HCT116 (cell line): ENCODE measurements around the gene SLC4A7. TPM values are rescaled to one million over a fixed set of nuclear protein-coding genes. Genes with fewer than 3 reads are reported as not detected.

Source experiments
- ATAC-seq: fragments of 200-7000 bp; cut with Tn5 transposase; 2 replicates; pipeline ENCODE4 v1.9.1; 2020; ENCODE audit warnings: mild to moderate bottlenecking, moderate library complexity
- BruUV-seq: library from RNA; stranded (reverse); fragments of 400-500 nt; replicated peaks from 2 replicates; lab custom pipeline; 2021; lab: Mats Ljungman, UMichigan
- CTCF ChIA-PET: fragments of 300-600 bp; sonication (Branson Sonifier 250); formaldehyde crosslinking; loops from one replicate; lab custom pipeline; 2021; ENCODE audit warnings: antibody characterized with exemption; lab: Charles Lee
- POLR2A ChIA-PET: fragments of 300-600, 350-600 bp; sonication (Branson Sonifier 250); formaldehyde crosslinking; loops from one replicate; lab custom pipeline; 2021; ENCODE audit warnings: antibody characterized with exemption; lab: Charles Lee
- RAD21 ChIA-PET, 2 experiments: fragments of 300-600 bp; sonication (Branson Sonifier 250); formaldehyde crosslinking; loops; one replicate each; lab custom pipeline; 2023; ENCODE audit warnings: low total read pairs in 2 of 2; ENCODE audit not compliant: uncharacterized antibody in 2 of 2, unreplicated experiment in 2 of 2, low non-redundant PET in 1 of 2; lab: Charles Lee
- DNase-seq: peaks from one replicate; pipeline ENCODE4 v3.0.0-alpha.2; 2010; ENCODE audit warnings: low read depth, low spot score
- H2AFZ ChIP-seq: fragments of 200-600 bp; shearing (Covaris generic), sonication (generic); 2 replicates; pipeline ENCODE4 v1.6.1; 2017; ENCODE audit warnings: low read depth, mixed run types, mixed read lengths, antibody characterized with exemption, low read length; ENCODE audit not compliant: poor library complexity, severe bottlenecking
- H3K27ac ChIP-seq: 2 replicates; pipeline ENCODE4 v1.5.1; 2012; ENCODE audit warnings: low read depth, low read length
- H3K27me3 ChIP-seq: fragments of 200-600 bp; sonication (generic); 2 replicates; pipeline ENCODE4 v1.6.1; 2016; ENCODE audit warnings: mixed run types, low read length, mixed read lengths; ENCODE audit not compliant: insufficient read depth
- H3K36me3 ChIP-seq, 2 experiments: fragments of 200-500 bp in 1 of 2; fragments of 200-600 bp in 1 of 2; sonication (Bioruptor generic) in 1 of 2; sonication (generic) in 1 of 2; 2 replicates each; pipeline versions ENCODE4 v1.5.1 to v1.6.1; 2014 to 2016; ENCODE audit warnings: low read length in 2 of 2, inconsistent platforms in 1 of 2, mixed read lengths in 1 of 2, mixed run types in 1 of 2; ENCODE audit not compliant: insufficient read depth in 2 of 2, control insufficient read depth in 1 of 2
- H3K4me1 ChIP-seq, 2 experiments: fragments of 200-600 bp in 1 of 2; sonication (generic) in 1 of 2; 2 replicates each; pipeline versions ENCODE4 v1.5.1 to v1.6.1; 2012 to 2017; ENCODE audit warnings: low read length in 2 of 2, inconsistent platforms in 1 of 2, mild to moderate bottlenecking in 1 of 2, mixed read lengths in 1 of 2, mixed run types in 1 of 2, moderate library complexity in 1 of 2; ENCODE audit not compliant: insufficient read depth in 2 of 2, control insufficient read depth in 1 of 2
- H3K4me2 ChIP-seq: fragments of 200-600 bp; sonication (generic); 2 replicates; pipeline ENCODE4 v1.6.1; 2017; ENCODE audit warnings: mixed run types, low read length, mixed read lengths
- H3K4me3 ChIP-seq, 2 experiments: fragments of 200-600 bp in 1 of 2; sonication (generic) in 1 of 2; replicated peaks in 1 of 2; 2 replicates each; pipeline ENCODE4 v1.5.1; 2011 to 2016; ENCODE audit warnings: low read length in 2 of 2, control low read depth in 1 of 2, low read depth in 1 of 2, mild to moderate bottlenecking in 1 of 2, mixed read lengths in 1 of 2, mixed run types in 1 of 2
- H3K79me2 ChIP-seq: fragments of 200-600 bp; sonication (generic); 2 replicates; pipeline ENCODE4 v1.6.1; 2017; ENCODE audit warnings: mild to moderate bottlenecking, mixed run types, low read length, moderate library complexity, mixed read lengths; ENCODE audit not compliant: insufficient read depth
- H3K9ac ChIP-seq: fragments of 200-600 bp; sonication (generic); 2 replicates; pipeline ENCODE4 v1.6.1; 2016; ENCODE audit warnings: low read length, mixed read lengths
- H3K9me2 ChIP-seq: fragments of 200-600 bp; sonication (generic), shearing (Covaris generic); 2 replicates; pipeline ENCODE4 v1.6.1; 2017; ENCODE audit warnings: mixed run types, mild to moderate bottlenecking, moderate library complexity; ENCODE audit not compliant: insufficient read depth
- H3K9me3 ChIP-seq, 2 experiments: fragments of 200-500 bp in 1 of 2; fragments of 200-600 bp in 1 of 2; sonication (Bioruptor generic) in 1 of 2; sonication (generic) in 1 of 2; 2 replicates each; pipeline ENCODE4 v1.6.1; 2014 to 2017; ENCODE audit warnings: low read length in 2 of 2, mixed read lengths in 2 of 2, inconsistent platforms in 1 of 2, low read depth in 1 of 2, mild to moderate bottlenecking in 1 of 2, mixed run types in 1 of 2, moderate library complexity in 1 of 2; ENCODE audit not compliant: control insufficient read depth in 1 of 2, insufficient read depth in 1 of 2
- H4K20me1 ChIP-seq: fragments of 200-600 bp; sonication (generic), shearing (Covaris generic); 2 replicates; pipeline ENCODE4 v1.6.1; 2017; ENCODE audit warnings: mixed run types, mild to moderate bottlenecking, moderate library complexity; ENCODE audit not compliant: insufficient read depth
- ATF3 ChIP-seq: IDR thresholded peaks from 2 replicates; pipeline ENCODE4 v1.6.1; 2012
- CEBPB ChIP-seq: IDR thresholded peaks from 2 replicates; pipeline ENCODE4 v1.6.1; 2012; ENCODE audit warnings: low read depth
- CTCF ChIP-seq, 3 experiments: fragments of 200-600 bp in 1 of 3; sonication (generic) in 1 of 3; IDR thresholded peaks in 2 of 3; conservative IDR thresholded peaks in 1 of 3; 2 replicates each; pipeline ENCODE4 v1.5.1; 2012 to 2017; ENCODE audit warnings: low read depth in 2 of 3, low read length in 2 of 3, antibody characterized with exemption in 1 of 3, borderline replicate concordance in 1 of 3, control low read depth in 1 of 3, mild to moderate bottlenecking in 1 of 3, mixed read lengths in 1 of 3, mixed run types in 1 of 3, moderate library complexity in 1 of 3; ENCODE audit not compliant: insufficient read depth in 1 of 3
- EGR1 ChIP-seq: IDR thresholded peaks from 2 replicates; pipeline ENCODE4 v1.6.1; 2012; ENCODE audit warnings: low read depth
- ELF1 ChIP-seq: IDR thresholded peaks from 2 replicates; pipeline ENCODE4 v1.6.1; 2012; ENCODE audit warnings: low read depth, borderline replicate concordance
- EZH2 ChIP-seq: fragments of 200-600 bp; sonication (generic); IDR thresholded peaks from 2 replicates; pipeline ENCODE4 v1.6.1; 2017; ENCODE audit warnings: antibody characterized with exemption, mixed run types
- EZH2phosphoT487 ChIP-seq: fragments of 200-600 bp; IDR thresholded peaks from 2 replicates; pipeline ENCODE4 v1.6.1; 2018; ENCODE audit warnings: antibody characterized with exemption, borderline replicate concordance
- FOSL1 ChIP-seq: IDR thresholded peaks from 2 replicates; pipeline ENCODE4 v1.6.1; 2012; ENCODE audit warnings: low read depth
- MAX ChIP-seq: IDR thresholded peaks from 2 replicates; pipeline ENCODE4 v1.6.1; 2012
- POLR2A ChIP-seq: IDR thresholded peaks from 2 replicates; pipeline ENCODE4 v1.7.0; 2011; ENCODE audit warnings: borderline replicate concordance; ENCODE audit not compliant: insufficient read depth, insufficient read length; ENCODE audit errors: extremely low read depth
- POLR2AphosphoS5 ChIP-seq: IDR thresholded peaks from 2 replicates; pipeline ENCODE4 v1.6.1; 2011; ENCODE audit warnings: mild to moderate bottlenecking, low read depth, low read length, moderate library complexity
- RAD21 ChIP-seq: IDR thresholded peaks from 2 replicates; pipeline ENCODE4 v1.6.1; 2012; ENCODE audit warnings: low read depth, mild to moderate bottlenecking
- REST ChIP-seq: IDR thresholded peaks from 2 replicates; pipeline ENCODE4 v1.6.1; 2012; ENCODE audit warnings: low read depth
- SIN3A ChIP-seq: IDR thresholded peaks from 2 replicates; pipeline ENCODE4 v1.6.1; 2012; ENCODE audit warnings: low read depth
- SP1 ChIP-seq: IDR thresholded peaks from 2 replicates; pipeline ENCODE4 v1.6.1; 2012; ENCODE audit warnings: low read depth
- SRF ChIP-seq: IDR thresholded peaks from 2 replicates; pipeline ENCODE4 v1.6.1; 2012; ENCODE audit warnings: low read depth
- TCF7L2 ChIP-seq: IDR thresholded peaks from 2 replicates; pipeline ENCODE4 v1.7.0; 2011; ENCODE audit warnings: borderline replicate concordance, inconsistent platforms; ENCODE audit not compliant: insufficient read depth, insufficient read length; ENCODE audit errors: extremely low read depth
- ZBTB33 ChIP-seq: IDR thresholded peaks from 2 replicates; pipeline ENCODE4 v1.6.1; 2011; ENCODE audit warnings: mild to moderate bottlenecking, low read length, moderate library complexity; ENCODE audit not compliant: insufficient replicate concordance; ENCODE audit errors: extremely low read depth
- ZFX ChIP-seq: fragments of 450-650 bp; IDR thresholded peaks from 2 replicates; pipeline ENCODE4 v1.6.1; 2017
- ZNF274 ChIP-seq: fragments of 200-500 bp; sonication (Bioruptor generic); IDR thresholded peaks from 2 replicates; pipeline ENCODE4 v1.6.1; 2014; ENCODE audit warnings: mild to moderate bottlenecking, low read depth, low read length, inconsistent platforms
- intact Hi-C: fragments of 100-400 bp; cut with micrococcal nuclease; formaldehyde crosslinking; loops from 2 replicates; pipeline ENCODE4 v1.10.0; 2022
- total RNA-seq: library from RNA; stranded (reverse); gene quantifications from one replicate; pipeline ENCODE4 v1.2.1, GENCODE V29; 2021; ENCODE audit not compliant: unreplicated experiment

SLC4A7 gene
- total RNA-seq, 1 experiment from 2014 or later, result 37.6 TPM

GRCh38 chr3:27392950-27393679, 91.1 kb downstream of the SLC4A7 start:
- H2AFZ ChIP-seq, result no peak overlapping the region
- no peak overlapping the region for H3K4me2 ChIP-seq
- no peaks in the 10 kb centered on the region for H3K27me3 ChIP-seq
- CTCF ChIA-PET, result no interaction called here
- no peak for TF ChIP-seq MAX
- TF ChIP-seq SP1, result no peak
- TF ChIP-seq RAD21, result no peak
- TF ChIP-seq POLR2AphosphoS5, result no peak
- no peak for TF ChIP-seq TCF7L2
- TF ChIP-seq EZH2phosphoT487, result no peak
- no peak for TF ChIP-seq EZH2
- no peak for TF ChIP-seq ATF3
- TF ChIP-seq EGR1, result no peak
- no peak for TF ChIP-seq ELF1
- no peak for TF ChIP-seq POLR2A
- TF ChIP-seq CEBPB, result no peak
- no peak for TF ChIP-seq ZFX
- TF ChIP-seq SRF, result no peak
- TF ChIP-seq ZNF274, result no peak
- no peak for TF ChIP-seq FOSL1
- no peak for TF ChIP-seq ZBTB33
- no peak for TF ChIP-seq SIN3A
- no peak for TF ChIP-seq REST
- no peak for TF ChIP-seq CTCF (IDR thresholded peaks at IDR 0.05 in 2 of 3, conservative IDR thresholded peaks at IDR 0.05 in 1 of 3; ENCODE audit: borderline replicate concordance in 1 of 3, insufficient read depth in 1 of 3, low read depth in 2 of 3, low read length in 2 of 3)
- H3K79me2 ChIP-seq, result no peaks in the 10 kb centered on the region
- no peaks in the 10 kb centered on the region for H4K20me1 ChIP-seq
- H3K36me3 ChIP-seq, result peaks cover 10 to 18% of the 10 kb centered on the region in 2 experiments; a peak in 2 of 4 replicates
- no peaks in the 10 kb centered on the region for H3K9me2 ChIP-seq
- intact Hi-C loops, result no loop called here
- RAD21 ChIA-PET, result no interaction called here
- H3K4me3 ChIP-seq, result no peak overlapping the region
- no peak overlapping the region for H3K9ac ChIP-seq
- no peak for DNase-seq
- H3K4me1 ChIP-seq, result no peaks in the 10 kb centered on the region
- H3K27ac ChIP-seq, result no peak overlapping the region
- no peaks in the 10 kb centered on the region for H3K9me3 ChIP-seq
- BruUV-seq, result no TSS peak
- POLR2A ChIA-PET, result no interaction called here
- no peak for ATAC-seq
